WERI-Rb-1 (cell line): ENCODE measurements around the gene NEIL3.
A peak's percentile ranks its signal among the peaks of the same experiment; 100 is the strongest.
"Not testable (repeated sequence)": the region's sequence is repeated elsewhere in the genome, so short reads cannot be mapped to it uniquely, and the experiment has no call there.

Source experiments
- DNase-seq: peaks from one replicate; pipeline ENCODE4 v3.0.0-alpha.2; 2020
- H3K27ac ChIP-seq: fragments of 250-450 bp; sonication (Bioruptor Pico); 2 replicates; pipeline ENCODE4 v1.5.1; 2020; ENCODE audit warnings: mild to moderate bottlenecking, moderate library complexity
- H3K27me3 ChIP-seq: fragments of 250-450 bp; sonication (Bioruptor Pico); 2 replicates; pipeline ENCODE4 v1.5.1; 2021; ENCODE audit warnings: mild to moderate bottlenecking, low read depth, moderate library complexity; ENCODE audit not compliant: insufficient read depth, severe bottlenecking
- H3K36me3 ChIP-seq: fragments of 250-450 bp; sonication (Bioruptor Pico); 2 replicates; pipeline ENCODE4 v1.5.1; 2020; ENCODE audit warnings: mild to moderate bottlenecking, moderate library complexity
- H3K4me3 ChIP-seq: 2 replicates; pipeline ENCODE4 v1.5.1; 2011; ENCODE audit warnings: low read depth, mild to moderate bottlenecking, control low read depth, low read length
- H3K9me3 ChIP-seq: fragments of 250-450 bp; sonication (Bioruptor Pico); 2 replicates; pipeline ENCODE4 v1.5.1; 2021; ENCODE audit warnings: mild to moderate bottlenecking, moderate library complexity; ENCODE audit not compliant: severe bottlenecking
- CTCF ChIP-seq: IDR thresholded peaks from 2 replicates; pipeline ENCODE4 v1.5.1; 2011; ENCODE audit warnings: low read depth, mild to moderate bottlenecking, control low read depth, inconsistent platforms, low read length

The NEIL3 gene

GRCh38 chr4:177304094-177304493 lies 5.6 kb upstream of the NEIL3 start:
- H3K36me3 ChIP-seq, result no peaks in the 10 kb centered on the region
- TF ChIP-seq CTCF, result no peak
- no peaks in the 10 kb centered on the region for H3K27me3 ChIP-seq
- DNase-seq, result no peak
- no peak overlapping the region for H3K27ac ChIP-seq
- no peak overlapping the region for H3K4me3 ChIP-seq
- H3K9me3 ChIP-seq, result no peaks in the 10 kb centered on the region

GRCh38 chr4:177304864-177305263 lies 4.8 kb upstream of the NEIL3 start:
- DNase-seq, H3K27me3 ChIP-seq, H3K36me3 ChIP-seq, H3K4me3 ChIP-seq, H3K9me3 ChIP-seq, H3K27ac ChIP-seq: not testable (repeated sequence)

- Histone ChIP-seq H3K9me3 (no peaks in the 10 kb centered on the region), H3K27ac (no peak overlapping the region), H3K36me3 (no peaks in the 10 kb centered on the region; the same call in 1 of the 2 replicates), H3K27me3 (no peaks in the 10 kb centered on the region), H3K4me3 (no peak overlapping the region)
- DNase-seq, result no peak
- no peak for TF ChIP-seq CTCF
Observed at GRCh38 chr4:177308125-177308524, 1.5 kb upstream of the NEIL3 start.

- H3K27ac ChIP-seq, result peak overlapping the region; percentile 95
- H3K4me3 ChIP-seq, result peak overlapping the region; percentile 80
- H3K9me3 ChIP-seq, result no peaks in the 10 kb centered on the region
- TF ChIP-seq CTCF, result no peak
- no peaks in the 10 kb centered on the region for H3K27me3 ChIP-seq
- no peaks in the 10 kb centered on the region; the same call in 1 of the 2 replicates for H3K36me3 ChIP-seq
- DNase-seq, result no peak
Observed at GRCh38 chr4:177308847-177309521, 690 bp upstream of the NEIL3 start.

GRCh38 chr4:177311589-177311988 lies 1.9 kb downstream of the NEIL3 start:
- Histone ChIP-seq H3K4me3 (no peak overlapping the region), H3K27me3 (no peaks in the 10 kb centered on the region), H3K9me3 (no peaks in the 10 kb centered on the region), H3K27ac (no peak overlapping the region), H3K36me3 (no peaks in the 10 kb centered on the region; the same call in 1 of the 2 replicates)
- no peak for TF ChIP-seq CTCF
- no peak for DNase-seq

- Histone ChIP-seq H3K4me3 (no peak overlapping the region), H3K36me3 (no peaks in the 10 kb centered on the region; the same call in 1 of the 2 replicates), H3K9me3 (no peaks in the 10 kb centered on the region), H3K27ac (no peak overlapping the region), H3K27me3 (no peaks in the 10 kb centered on the region)
- no peak for DNase-seq
- TF ChIP-seq CTCF, result no peak
Observed at GRCh38 chr4:177313263-177313662, 3.6 kb downstream of the NEIL3 start.
